HG03066 (cell line): ENCODE measurements around the gene ZFYVE26.
"Not testable (repeated sequence)": the region's sequence is repeated elsewhere in the genome, so short reads cannot be mapped to it uniquely, and the experiment has no call there.

Experiments used
- ATAC-seq: cut with Tn5 transposase; IDR thresholded peaks from one replicate; pipeline ENCODE4 v1.9.1; 2021; ENCODE audit warnings: low read depth; ENCODE audit not compliant: unreplicated experiment

The ZFYVE26 gene

DNA sequence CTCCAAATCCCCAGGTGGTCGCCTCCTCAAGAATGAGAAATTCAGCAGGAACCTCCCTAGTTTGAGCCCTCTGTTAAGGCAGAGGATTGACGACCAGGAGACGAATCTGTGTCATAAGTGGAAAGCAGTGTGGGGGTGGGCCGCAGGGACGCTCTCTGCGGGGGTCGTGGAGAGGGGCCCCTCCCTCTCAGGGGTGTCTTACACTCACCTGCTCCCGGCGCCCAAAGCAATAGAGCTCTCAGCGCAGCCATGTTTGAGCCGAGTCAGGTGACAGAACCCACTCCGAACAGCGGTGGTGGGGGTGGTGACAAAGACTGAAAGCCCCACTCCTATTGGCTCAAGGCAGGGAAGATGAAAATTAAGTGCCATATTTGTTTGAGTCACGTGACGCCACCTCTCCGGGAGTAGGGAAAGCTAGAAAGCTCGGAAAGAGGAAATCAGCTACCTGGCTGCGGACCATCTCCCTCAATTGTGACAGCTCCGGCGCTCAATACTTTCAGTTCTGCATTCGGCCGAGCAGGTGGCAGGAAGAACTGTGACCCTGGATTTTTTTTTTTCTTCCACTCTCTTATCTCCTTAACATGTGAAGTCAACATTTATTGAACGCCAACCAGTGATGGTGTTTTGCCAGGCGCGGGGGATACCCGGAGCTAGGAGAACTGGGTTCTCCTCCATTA lies at the start of gene ZFYVE26:
Gene ZFYVE26 (minus strand): TSS at position 265 of the 677 bp plus-strand sequence. CDS start 627 bp downstream, outside the sequence.
- peak; percentile 90 for ATAC-seq

DNA sequence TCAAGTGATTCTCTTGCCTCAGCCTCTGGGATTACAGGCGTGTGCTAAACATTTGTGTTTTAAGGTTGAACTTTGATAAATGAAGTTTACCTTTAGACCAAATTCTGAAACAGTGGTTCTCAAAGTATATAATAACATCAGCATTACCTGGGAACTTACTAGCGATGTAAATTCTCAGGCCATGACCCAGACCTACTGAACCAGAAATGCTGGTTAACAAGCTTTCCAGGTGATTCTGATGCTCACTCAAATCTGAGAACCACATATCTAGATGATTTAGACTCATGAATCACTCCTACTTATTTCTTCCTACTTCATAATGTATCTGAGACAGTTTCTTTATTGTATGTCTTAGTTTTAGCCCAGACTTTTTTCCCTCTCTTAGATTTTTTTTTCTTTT lies 46.8 kb upstream of the ZFYVE26 start:
- no peak for ATAC-seq

DNA sequence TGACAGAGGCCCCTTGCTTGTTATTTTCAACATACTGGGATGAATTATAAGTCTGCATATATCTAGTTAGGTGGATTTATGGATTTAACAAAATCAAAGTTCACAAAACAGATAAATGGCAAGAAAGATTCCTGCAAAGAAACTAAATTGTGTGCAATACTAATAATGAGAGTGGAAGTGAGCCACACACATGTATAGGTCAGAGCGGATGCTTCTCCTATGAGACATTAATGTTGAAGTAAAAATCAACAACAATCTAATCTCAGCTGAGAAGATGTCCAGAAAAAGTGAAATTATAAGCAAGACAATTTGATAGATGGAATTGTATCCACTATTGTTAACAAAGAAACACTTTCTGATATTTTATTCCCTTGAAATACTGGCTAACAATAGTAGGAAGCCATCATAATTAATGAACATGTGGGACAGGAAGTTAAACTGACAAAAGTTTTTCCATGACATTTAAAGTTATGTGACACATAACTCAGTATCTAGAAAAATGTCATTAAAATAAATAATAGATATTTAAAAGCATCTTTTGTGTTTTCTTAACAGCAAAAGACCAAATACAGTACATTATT lies 42.9 kb upstream of the ZFYVE26 start:
- ATAC-seq, result no peak

DNA sequence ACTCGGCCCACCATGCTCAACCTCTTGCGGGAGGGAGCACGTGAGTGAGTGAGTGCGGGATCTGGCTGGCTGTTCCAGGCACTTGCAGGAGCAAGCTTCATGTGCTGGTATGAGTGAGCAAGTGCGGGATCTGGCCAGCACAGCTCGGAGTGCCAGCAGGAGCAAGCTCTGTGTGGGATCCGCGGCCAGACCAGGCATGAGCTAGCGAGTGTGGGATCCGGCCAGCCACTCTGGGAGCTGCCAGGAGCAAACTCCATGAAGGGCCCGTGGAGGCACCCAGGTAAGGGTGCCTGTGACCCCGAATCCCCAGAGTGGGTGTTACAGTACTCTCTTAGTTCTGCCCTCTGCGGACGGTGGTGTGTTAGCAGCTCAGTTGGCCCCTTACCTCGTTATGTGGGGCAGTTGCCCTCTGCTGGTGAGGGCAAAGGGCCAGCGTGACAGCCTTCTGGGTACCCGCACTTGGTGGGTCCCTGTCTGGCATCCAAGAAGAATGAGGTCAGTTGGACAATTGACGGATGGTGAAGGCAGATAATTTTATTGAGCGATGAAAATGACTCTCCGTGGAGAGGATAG lies 41.5 kb upstream of the ZFYVE26 start:
- no peak for ATAC-seq

DNA sequence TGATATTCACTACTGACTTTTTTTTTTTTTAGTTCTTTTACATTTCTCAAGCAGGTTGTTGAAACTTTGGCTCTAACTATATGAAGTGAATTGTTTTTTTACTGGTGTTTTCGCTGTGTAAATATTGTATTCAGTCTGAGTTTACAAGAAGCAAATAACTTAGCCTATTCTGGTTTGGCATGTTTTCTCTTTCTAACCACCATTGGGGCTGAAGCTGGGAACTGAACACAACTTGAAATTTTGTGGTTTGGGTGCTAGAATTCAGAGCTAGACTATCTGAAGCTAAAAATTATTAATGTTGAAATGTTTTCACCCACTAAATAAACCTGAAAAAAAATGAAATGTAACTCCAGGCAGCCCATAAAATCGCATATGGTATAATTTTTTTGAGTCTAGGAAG lies 40.4 kb upstream of the ZFYVE26 start:
- no peak for ATAC-seq

DNA sequence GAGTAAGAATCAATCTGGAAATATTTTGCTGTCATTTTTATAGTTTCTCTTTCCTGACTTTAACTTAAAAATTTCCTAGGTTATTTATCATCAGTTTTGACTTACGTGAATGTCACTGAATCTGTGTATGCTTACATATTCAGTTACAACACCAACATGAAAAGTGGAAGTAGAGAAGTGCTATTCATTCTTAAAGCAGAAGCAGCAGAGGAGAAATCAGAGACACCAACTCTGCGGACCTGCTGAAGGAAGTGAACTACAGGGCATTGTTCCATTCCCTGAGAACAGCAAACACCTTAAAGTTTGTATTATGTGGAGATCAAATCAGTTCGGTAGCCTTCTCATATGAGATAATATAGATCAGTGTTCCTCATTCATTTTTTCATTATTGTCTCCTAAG lies 37.3 kb upstream of the ZFYVE26 start:
- no peak for ATAC-seq

DNA sequence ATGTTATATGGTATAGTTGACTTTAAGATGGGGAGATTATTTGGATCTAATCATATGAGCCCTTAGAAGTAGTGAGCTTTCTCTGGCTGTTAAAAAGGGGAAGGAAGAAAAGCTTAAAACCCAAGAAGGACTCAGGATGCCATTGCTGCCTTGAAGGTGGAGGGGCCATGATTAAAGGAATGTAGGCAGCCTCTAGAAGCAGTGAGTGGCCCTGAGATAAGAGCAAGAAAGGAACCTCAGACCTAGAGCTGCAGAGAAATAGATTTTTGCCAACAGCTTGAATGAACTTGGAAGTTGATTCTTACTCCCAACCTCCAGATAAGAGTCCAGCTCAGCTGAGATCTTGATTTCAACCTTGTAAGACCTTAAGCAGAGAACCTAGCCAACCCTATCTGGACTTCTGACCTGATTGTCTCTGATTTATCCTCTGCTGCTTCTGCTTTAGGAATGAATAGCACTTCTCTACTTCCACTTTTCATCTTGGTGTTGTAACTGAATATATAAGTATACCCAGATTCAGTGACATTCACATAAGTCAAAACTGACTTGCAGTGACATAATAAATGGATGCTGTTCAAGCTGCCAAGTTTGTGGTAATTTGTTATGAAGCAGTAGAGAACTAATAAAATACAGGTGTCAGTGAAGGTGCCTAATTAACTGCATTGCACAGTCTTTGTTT lies 36.7 kb upstream of the ZFYVE26 start:
- no peak for ATAC-seq

DNA sequence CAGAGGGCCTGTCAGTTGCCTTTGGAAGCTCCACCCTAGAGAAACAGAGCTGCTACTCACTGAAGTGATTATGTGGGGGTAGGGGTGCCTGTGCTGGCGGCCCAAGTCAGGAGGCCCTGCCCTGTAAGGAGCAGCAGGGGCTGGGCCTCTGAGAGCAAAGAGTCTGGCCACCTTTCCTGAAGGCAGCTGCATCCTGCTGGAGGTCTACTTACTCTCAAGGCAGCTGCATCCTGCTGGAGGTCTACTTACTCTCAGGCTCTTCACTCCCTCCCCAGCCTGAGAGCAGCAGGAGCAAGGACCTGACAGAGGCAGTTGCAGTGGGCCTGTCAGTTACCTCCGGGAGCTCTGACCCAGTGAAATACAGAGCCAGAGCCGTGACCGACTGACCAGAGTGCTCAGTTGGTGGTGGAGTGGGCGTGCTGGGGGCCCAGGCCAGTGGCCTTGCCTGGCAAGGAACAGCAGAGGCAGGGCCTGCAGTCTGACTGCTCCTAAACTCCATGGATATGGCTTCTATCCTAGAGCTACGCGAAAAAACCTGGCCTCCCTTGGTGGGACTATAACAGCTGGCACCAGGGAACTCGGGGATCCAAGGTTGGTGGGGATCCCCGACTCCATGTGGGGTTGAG lies 35.5 kb upstream of the ZFYVE26 start:
- no peak for ATAC-seq

DNA sequence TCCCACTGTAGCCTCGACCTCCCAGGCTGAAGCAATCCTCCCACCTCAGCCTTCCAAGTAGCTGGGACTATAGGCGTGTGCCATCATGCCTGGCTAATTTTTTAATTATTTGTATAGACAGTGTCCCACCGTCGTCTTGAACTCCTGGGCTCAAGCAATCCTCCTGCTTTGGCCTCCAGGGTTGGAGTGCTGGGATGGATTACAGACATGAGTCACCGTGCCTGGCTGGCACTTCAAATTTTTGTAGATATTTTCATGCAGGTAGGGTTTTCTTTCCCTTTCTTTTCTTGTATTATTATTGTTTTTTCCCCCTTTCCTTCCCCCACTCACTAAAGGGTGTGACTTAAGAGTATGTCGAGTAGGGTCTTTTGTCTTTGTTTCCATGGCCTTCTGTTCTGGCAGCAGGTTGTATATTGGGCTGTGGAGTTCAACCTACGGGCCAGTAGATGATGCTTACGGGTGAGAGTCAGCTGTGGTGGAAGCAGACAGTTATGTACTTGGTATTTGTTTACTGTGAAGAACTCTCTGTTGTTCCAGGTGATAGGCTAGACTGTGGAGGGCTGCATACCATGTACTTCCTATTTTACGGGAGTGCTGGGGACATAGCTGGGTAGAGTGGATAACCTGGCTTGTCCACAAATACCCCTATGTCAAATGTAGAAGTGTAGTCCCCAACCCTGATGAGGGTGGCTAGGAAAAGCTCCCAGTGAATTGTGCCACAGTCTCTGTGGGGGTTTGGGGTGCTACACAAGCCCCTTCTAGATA lies 33.9 kb upstream of the ZFYVE26 start:
- ATAC-seq, result no peak

DNA sequence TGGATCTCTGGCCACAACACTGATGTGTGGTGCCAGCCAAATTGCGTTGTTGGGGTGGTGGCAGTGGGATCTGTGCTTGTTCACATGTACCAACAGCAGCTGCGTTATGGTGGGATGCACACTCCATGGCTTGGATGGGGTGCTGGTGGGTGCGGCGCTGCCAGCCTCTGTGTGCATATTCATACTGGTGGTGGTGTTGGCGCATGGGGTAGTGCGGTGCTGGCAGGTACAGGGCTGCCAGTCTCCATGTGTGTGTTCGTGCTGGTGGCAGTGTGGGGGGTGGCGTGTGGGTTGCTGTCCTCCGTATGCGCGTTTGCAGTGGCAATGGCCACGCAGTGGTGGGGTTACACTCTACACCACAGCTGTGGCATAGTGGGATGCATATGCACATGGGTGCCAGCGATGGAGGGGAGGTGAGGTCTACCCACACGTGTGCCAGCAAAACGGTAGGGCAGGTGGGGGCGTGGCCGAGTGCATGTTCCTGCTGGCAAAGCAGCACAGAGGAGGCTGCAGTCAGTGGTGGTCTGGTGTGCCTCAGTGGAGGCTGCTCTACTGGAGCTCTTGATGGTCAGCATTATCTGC lies 29.7 kb upstream of the ZFYVE26 start:
- ATAC-seq, result no peak

DNA sequence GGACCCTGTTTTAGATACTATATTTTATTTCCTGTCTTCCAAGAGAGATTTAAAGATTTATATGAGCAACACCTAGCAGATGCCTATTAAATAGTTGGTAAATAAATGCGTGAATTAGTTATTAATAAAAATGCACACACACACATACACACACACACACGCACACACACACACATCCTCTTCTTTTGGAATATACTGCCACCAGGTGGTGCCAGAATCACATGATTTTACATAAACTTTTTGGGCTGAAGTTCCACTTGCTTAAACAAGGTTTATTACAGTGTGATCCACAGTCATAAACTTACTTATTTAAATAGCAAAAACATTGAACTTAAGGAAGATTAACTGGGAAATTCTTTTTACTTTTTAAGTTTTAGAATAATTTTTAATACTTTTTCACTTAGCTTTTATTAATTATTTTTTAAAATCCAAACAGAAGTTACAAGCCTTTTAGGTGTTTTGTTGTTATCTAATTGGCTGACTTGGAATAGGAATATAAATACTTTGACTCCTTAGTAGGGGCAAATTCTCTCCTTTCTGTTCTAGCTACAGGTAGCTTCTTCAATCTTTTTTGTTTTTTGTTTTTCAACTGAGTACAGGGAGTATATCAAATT lies 20.7 kb upstream of the ZFYVE26 start:
- ATAC-seq, result no peak

DNA sequence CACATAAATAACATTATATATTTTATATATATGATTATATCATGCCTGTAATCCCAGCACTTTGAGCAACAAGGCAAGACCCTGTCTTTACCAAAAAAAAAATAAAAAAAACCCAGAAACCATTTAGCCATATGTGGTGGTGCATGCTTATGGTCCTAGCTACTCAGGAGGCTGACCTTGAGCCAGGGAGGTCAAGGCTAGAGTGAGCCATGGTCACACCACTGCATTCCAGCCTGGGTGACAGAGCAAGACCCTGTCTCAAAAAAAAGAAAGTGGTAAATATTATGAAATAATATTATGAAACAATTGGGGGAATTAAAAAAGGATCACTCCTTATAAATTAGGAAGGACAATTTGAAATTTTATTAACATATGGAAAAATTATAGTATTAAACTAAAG lies 19.2 kb upstream of the ZFYVE26 start:
- no peak for ATAC-seq

DNA sequence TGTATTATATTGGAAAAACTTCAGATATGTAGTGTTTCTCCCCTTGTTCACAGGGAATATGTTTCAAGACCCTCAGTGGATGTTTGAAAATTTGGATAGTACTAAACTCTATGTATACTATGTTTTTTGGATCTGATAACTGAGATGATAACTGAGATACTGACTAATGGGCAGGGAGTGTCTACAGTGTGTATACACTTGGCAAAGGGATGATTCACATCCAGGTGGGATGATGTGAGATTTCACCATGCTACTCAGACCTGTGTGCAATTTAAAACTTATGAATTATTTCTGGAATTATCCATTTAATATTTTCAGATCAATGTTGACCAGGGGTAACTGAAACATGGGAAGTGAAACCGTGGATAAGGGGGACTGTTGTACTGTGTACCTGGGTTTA lies 17.0 kb upstream of the ZFYVE26 start:
- no peak for ATAC-seq

DNA sequence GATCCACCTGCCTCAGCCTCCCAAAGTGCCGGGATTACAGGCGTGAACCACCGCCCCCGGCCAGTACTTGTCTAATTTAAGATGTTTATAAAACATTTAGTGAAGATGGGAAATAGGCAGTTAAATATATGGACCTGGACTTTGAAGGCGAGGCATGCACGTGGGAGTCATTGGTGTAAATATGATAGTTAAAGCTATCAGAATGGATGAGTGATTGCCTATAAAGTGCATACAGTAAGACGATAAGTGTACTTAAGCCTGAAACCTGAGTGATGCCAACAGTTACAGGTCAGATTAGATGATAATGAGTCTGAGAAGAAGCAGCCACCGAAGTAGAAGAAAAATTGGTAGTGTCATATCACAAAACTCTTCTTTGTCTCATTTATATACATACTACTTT lies 14.7 kb upstream of the ZFYVE26 start:
- ATAC-seq, result no peak

DNA sequence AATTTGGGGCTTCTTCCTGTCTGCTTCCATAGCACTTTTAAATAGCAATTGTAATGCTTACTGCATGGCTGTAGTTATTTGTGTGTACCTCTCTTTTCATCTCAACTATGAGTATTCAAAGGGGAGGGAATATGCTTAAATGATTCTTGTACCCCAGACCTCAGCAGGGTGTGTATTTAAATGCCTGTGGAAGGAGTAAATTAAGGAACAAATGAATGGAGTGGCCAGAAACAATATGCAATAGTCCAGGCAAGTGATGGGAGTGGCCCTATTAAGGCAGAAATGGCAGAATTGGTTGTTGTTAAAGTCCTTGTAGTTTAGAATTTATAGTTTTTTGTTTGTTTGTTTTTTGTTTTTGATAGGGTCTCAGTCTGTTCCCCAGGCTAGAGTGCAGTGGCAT lies 4.7 kb upstream of the ZFYVE26 start:
- no peak for ATAC-seq

DNA sequence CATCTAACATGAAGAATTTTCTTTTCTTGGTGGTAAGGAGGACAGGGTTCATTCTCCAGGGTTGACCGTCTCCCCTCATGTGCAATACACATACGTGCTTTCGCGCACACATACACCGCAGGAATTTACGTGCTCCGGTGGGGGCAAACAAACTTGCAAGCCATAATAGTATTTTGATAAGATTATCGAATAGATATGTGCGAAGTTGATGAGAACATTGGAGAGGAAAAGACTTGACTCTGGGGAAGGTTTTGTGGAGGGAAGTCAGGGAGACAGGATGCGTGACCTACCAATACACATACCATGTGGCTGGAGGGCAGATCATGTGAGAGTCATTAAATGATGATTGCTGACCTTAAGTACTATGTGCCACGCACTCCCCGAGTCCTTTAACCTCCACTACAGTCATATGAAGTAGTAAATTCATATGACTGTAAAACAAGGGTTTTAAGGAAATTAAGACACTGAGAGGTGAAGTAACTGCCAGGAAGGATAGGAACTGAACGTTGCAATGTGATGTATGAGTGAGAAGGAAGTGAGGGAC lies 4.1 kb upstream of the ZFYVE26 start:
- no peak for ATAC-seq

DNA sequence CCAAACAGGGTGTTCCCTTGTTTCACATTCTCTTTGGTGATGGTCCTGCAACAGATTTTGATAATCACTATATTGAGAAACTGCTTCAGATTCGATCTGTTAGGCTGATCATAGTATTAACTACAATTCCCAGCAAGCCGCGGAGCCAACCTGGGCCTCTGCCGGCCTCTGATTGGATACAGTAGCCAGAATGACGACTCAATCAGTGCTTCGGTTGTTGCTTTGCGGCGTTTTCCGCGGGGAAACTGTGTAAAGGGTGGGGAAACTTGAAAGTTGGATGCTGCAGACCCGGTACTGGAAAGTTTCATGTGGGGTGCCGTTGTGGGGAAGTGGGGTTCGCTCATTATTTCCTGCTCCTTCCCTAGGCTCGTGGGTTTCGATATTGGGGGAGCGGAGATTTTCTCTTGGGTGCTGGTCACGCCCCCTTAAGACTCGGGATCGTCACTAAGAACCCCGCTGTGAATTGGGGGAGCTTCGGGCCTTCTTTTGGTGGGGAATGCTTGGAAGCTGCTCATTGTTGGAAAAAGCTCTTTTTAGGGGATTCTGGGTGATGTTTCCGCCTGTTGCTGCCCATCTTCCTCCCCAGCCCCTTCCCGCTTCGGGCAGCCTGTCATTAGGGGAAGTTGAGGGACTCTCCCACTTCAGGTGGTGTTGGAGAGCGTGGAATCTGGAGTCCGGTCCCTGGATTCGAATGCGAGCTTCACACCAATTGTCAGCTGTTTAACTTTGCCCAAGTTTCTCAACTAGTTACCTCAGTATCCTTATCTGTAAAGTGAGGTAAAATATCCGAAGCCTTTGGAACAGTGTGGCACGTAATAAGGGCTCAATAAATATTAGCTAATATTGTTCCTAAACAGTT lies 3.4 kb upstream of the ZFYVE26 start, which contains the start of gene RAD51B:
Gene RAD51B (plus strand): TSS at position 217 of the 859 bp plus-strand sequence.
- peak; percentile 63 for ATAC-seq

DNA sequence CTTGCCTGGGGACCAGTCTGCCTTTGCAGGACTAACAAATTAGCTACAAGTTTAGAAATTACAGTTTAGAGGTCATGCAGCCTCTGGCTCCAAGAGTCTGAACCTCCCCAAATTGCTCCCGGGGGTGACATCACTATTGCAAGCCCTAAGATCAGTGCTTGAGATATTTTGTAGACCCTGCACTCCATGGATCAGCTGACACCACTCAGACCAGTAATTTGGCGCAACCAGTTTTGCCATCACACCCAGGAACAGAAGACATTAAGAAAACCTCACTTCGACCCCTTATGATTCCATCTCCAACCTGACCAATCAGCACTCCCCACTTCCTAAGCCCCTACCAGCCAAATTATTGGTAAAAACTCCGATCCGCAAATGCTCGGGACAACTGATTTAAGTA lies 2.1 kb upstream of the ZFYVE26 start:
- not testable (repeated sequence) for ATAC-seq
